SK-N-SH treated with all-trans-retinoic acid at 6 μM for 48 hours (cell line): ENCODE results near the gene PITPNC1.

Experiments
- ARNTL ChIP-seq: fragments of 450-650 bp; formaldehyde crosslinking; IDR thresholded peaks from 2 replicates; pipeline ENCODE4 v1.5.0; 2020; ENCODE audit warnings: low read depth, mild to moderate bottlenecking, moderate library complexity, borderline replicate concordance
- CSDC2 ChIP-seq: fragments of 250-450 bp; sonication (Bioruptor Pico); IDR thresholded peaks from 2 replicates; pipeline ENCODE4 v1.5.0; 2020; ENCODE audit warnings: mild to moderate bottlenecking, moderate library complexity
- SNAI2 ChIP-seq: fragments of 250-450 bp; sonication (Bioruptor Pico); IDR thresholded peaks from 2 replicates; pipeline ENCODE4 v1.5.0; 2020; ENCODE audit warnings: mild to moderate bottlenecking, moderate library complexity
- TCF4 ChIP-seq: fragments of 250-450 bp; sonication (Bioruptor Pico); IDR thresholded peaks from 2 replicates; pipeline ENCODE4 v1.8.0; 2021; ENCODE audit warnings: mild to moderate bottlenecking, moderate library complexity, borderline replicate concordance
- ZFP3 ChIP-seq: fragments of 250-450 bp; sonication (Bioruptor Pico); IDR thresholded peaks from 2 replicates; pipeline ENCODE4 v1.5.0; 2020; ENCODE audit warnings: mild to moderate bottlenecking, moderate library complexity
- ZFP30 ChIP-seq: fragments of 450-650 bp; formaldehyde crosslinking; IDR thresholded peaks from 2 replicates; pipeline ENCODE4 v1.5.0; 2022; ENCODE audit warnings: mild to moderate bottlenecking, moderate library complexity
- ZNF565 ChIP-seq: fragments of 450-650 bp; formaldehyde crosslinking; conservative IDR thresholded peaks from 2 replicates; pipeline ENCODE4 v1.5.0; 2020; ENCODE audit warnings: low read depth, mild to moderate bottlenecking, moderate library complexity
- ZNF8 ChIP-seq: fragments of 450-650 bp; formaldehyde crosslinking; IDR thresholded peaks from 2 replicates; pipeline ENCODE4 v1.5.0; 2020; ENCODE audit warnings: mild to moderate bottlenecking, moderate library complexity
- TF ChIP-seq, protein P1 (sequence below): fragments of 250-450 bp; sonication (Bioruptor Pico); IDR thresholded peaks from 2 replicates; pipeline ENCODE4 v1.5.1; 2021; ENCODE audit warnings: mild to moderate bottlenecking, moderate library complexity
- TF ChIP-seq, protein P2 (sequence below): fragments of 250-450 bp; sonication (Bioruptor Pico); IDR thresholded peaks from 2 replicates; pipeline ENCODE4 v1.5.1; 2020; ENCODE audit warnings: low read depth, mild to moderate bottlenecking, moderate library complexity
- TF ChIP-seq, protein P3 (sequence below): fragments of 250-450 bp; sonication (Bioruptor Pico); IDR thresholded peaks from 2 replicates; pipeline ENCODE4 v1.8.0; 2020; ENCODE audit warnings: mild to moderate bottlenecking, moderate library complexity, borderline replicate concordance
- TF ChIP-seq, protein P4 (sequence below): fragments of 250-450 bp; sonication (Bioruptor Pico); IDR thresholded peaks from 2 replicates; pipeline ENCODE4 v1.5.0; 2020; ENCODE audit warnings: mild to moderate bottlenecking, moderate library complexity
- TF ChIP-seq, protein P5 (sequence below): fragments of 250-450 bp; sonication (Bioruptor Pico); IDR thresholded peaks from 2 replicates; pipeline ENCODE4 v1.8.0; 2021; ENCODE audit warnings: low read depth, mild to moderate bottlenecking, moderate library complexity, borderline replicate concordance

DNA sequence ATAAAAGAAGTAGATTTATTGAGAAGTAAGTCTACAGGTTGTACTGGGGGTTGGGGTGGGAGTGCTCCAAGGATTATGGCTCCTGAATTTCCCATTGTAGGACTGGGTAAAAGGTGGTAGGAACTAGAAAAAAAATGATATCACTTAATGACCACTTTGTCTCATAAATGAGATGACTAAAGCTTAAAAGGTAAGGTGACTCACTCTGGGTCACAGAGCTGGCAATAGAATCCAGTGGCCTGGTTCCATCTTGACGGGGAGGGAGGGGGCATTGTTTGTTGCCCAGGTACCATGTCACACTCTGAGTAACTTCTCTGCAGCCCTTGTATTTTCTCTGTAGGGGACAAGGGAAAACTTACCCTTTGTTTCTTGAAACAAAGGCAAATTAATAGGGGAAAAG is 126.1 kb downstream of the PITPNC1 start:
- TF ChIP-seq TCF4 (CRISPR knock-in tag) (no peak), CSDC2 (no peak), ARNTL (CRISPR knock-in tag) (no peak), SNAI2 (no peak), ZNF565 (CRISPR knock-in tag) (no peak), ZFP30 (no peak), ZFP3 (CRISPR knock-in tag) (no peak; the same call in 1 of the 2 replicates), ZNF8 (CRISPR knock-in tag) (no peak)
- TF ChIP-seq, protein P1, sequence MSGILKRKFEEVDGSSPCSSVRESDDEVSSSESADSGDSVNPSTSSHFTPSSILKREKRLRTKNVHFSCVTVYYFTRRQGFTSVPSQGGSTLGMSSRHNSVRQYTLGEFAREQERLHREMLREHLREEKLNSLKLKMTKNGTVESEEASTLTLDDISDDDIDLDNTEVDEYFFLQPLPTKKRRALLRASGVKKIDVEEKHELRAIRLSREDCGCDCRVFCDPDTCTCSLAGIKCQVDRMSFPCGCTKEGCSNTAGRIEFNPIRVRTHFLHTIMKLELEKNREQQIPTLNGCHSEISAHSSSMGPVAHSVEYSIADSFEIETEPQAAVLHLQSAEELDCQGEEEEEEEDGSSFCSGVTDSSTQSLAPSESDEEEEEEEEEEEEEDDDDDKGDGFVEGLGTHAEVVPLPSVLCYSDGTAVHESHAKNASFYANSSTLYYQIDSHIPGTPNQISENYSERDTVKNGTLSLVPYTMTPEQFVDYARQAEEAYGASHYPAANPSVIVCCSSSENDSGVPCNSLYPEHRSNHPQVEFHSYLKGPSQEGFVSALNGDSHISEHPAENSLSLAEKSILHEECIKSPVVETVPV (CRISPR knock-in tag), result no peak
- TF ChIP-seq, protein P2, sequence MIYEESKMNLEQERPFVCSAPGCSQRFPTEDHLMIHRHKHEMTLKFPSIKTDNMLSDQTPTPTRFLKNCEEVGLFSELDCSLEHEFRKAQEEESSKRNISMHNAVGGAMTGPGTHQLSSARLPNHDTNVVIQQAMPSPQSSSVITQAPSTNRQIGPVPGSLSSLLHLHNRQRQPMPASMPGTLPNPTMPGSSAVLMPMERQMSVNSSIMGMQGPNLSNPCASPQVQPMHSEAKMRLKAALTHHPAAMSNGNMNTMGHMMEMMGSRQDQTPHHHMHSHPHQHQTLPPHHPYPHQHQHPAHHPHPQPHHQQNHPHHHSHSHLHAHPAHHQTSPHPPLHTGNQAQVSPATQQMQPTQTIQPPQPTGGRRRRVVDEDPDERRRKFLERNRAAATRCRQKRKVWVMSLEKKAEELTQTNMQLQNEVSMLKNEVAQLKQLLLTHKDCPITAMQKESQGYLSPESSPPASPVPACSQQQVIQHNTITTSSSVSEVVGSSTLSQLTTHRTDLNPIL (CRISPR knock-in tag), result no peak
- TF ChIP-seq, protein P3, sequence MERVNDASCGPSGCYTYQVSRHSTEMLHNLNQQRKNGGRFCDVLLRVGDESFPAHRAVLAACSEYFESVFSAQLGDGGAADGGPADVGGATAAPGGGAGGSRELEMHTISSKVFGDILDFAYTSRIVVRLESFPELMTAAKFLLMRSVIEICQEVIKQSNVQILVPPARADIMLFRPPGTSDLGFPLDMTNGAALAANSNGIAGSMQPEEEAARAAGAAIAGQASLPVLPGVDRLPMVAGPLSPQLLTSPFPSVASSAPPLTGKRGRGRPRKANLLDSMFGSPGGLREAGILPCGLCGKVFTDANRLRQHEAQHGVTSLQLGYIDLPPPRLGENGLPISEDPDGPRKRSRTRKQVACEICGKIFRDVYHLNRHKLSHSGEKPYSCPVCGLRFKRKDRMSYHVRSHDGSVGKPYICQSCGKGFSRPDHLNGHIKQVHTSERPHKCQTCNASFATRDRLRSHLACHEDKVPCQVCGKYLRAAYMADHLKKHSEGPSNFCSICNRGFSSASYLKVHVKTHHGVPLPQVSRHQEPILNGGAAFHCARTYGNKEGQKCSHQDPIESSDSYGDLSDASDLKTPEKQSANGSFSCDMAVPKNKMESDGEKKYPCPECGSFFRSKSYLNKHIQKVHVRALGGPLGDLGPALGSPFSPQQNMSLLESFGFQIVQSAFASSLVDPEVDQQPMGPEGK (CRISPR knock-in tag), result no peak
- TF ChIP-seq, protein P4, sequence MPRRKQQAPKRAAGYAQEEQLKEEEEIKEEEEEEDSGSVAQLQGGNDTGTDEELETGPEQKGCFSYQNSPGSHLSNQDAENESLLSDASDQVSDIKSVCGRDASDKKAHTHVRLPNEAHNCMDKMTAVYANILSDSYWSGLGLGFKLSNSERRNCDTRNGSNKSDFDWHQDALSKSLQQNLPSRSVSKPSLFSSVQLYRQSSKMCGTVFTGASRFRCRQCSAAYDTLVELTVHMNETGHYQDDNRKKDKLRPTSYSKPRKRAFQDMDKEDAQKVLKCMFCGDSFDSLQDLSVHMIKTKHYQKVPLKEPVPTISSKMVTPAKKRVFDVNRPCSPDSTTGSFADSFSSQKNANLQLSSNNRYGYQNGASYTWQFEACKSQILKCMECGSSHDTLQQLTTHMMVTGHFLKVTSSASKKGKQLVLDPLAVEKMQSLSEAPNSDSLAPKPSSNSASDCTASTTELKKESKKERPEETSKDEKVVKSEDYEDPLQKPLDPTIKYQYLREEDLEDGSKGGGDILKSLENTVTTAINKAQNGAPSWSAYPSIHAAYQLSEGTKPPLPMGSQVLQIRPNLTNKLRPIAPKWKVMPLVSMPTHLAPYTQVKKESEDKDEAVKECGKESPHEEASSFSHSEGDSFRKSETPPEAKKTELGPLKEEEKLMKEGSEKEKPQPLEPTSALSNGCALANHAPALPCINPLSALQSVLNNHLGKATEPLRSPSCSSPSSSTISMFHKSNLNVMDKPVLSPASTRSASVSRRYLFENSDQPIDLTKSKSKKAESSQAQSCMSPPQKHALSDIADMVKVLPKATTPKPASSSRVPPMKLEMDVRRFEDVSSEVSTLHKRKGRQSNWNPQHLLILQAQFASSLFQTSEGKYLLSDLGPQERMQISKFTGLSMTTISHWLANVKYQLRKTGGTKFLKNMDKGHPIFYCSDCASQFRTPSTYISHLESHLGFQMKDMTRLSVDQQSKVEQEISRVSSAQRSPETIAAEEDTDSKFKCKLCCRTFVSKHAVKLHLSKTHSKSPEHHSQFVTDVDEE (CRISPR knock-in tag), result no peak
- TF ChIP-seq, protein P5, sequence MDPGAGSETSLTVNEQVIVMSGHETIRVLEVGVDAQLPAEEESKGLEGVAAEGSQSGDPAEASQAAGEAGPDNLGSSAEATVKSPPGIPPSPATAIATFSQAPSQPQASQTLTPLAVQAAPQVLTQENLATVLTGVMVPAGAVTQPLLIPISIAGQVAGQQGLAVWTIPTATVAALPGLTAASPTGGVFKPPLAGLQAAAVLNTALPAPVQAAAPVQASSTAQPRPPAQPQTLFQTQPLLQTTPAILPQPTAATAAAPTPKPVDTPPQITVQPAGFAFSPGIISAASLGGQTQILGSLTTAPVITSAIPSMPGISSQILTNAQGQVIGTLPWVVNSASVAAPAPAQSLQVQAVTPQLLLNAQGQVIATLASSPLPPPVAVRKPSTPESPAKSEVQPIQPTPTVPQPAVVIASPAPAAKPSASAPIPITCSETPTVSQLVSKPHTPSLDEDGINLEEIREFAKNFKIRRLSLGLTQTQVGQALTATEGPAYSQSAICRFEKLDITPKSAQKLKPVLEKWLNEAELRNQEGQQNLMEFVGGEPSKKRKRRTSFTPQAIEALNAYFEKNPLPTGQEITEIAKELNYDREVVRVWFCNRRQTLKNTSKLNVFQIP (CRISPR knock-in tag), result no peak
